ENCODE measurements around the gene MAML3.
A peak's percentile ranks its signal among the peaks of the same experiment; 100 is the strongest.

Gene MAML3

DNA sequence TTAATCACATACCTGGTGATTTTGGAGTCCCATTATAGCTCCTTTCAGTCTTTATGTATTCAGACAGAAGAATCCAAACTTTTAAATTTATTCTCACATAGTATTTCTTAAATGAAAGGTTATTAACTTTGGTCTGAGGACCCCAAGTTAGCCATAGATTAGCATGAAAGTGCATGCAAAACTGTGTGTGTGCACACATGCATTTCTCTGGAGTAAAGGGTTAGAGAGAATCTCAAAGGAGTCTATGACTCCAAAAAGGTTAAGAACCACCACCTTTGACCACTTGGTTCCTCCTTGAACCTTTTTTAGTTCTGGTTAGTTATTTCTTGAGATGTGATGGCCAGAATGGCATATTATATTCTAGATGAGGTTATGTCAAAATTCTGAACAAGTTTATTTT, 386.4 kb downstream of the MAML3 start:
- no peak for DNase-seq

- no peak for DNase-seq
Observed at GRCh38 chr4:139767168-139767567, 386.8 kb downstream of the MAML3 start.

- DNase-seq: no peak
Observed at GRCh38 chr4:139764686-139765310, 389.2 kb downstream of the MAML3 start.

DNA sequence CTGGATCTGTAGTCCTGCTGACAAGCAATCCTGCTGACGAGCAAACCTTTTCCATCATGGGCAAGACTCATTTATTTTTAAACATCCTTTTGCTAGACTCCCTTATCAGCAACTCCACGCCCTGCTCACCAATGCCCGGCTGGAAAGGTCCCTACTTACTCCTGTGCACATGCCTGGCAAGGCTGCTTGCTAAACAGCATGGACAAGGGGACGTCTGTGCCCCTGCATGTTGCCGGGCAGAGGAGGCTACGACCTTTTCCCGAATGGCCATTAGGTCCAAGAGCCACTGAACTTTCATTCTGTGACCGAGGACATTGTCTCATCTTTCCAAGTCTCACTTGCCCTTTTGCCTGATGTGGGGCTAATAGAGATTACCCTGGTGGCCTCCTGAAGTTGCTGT, 389.8 kb downstream of the MAML3 start:
- DNase-seq: no peak

GRCh38 chr4:139763672-139764071, 390.3 kb downstream of the MAML3 start:
- DNase-seq: no peak

DNA sequence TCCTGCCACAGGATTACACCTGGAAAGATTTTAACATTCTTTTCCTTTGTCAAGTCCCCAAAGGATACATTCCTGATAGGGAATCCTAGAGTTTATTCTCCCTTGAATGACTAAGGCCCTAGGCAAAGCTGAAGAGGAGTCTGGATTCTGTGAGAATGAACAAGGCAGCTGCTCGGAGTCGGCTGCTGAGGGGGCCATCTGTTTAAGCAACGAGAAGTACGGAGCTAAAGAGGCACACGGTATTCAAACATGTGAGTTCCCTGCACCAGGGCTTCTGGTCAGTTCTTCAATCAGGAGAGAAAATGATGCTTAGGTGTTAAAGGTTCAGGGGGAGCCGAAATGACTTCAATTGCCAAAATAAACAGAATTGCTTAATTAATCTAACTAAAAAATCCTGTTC, 390.8 kb downstream of the MAML3 start:
- no peak for DNase-seq

GRCh38 chr4:139762720-139763119, 391.3 kb downstream of the MAML3 start:
- no peak for DNase-seq

DNA sequence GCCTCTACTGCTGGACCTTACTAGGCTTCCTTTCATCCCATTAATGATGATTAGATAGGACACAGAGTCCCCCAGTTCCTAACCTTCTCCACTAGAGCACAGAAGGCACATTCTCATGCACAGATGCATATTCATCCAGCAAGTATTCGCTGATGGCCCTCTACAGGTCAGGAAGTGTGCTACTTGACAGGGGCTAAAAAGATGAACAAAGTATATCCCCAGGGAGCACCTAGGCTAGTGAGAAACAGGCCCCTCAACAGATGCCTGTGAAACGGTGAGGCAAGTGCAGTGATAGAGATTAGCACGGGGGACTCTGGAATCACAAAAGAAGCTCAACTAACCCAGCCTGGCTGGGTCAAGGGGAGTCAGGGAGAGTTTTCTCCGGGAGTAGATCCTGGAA, 392.5 kb downstream of the MAML3 start:
- no peak for DNase-seq

DNA sequence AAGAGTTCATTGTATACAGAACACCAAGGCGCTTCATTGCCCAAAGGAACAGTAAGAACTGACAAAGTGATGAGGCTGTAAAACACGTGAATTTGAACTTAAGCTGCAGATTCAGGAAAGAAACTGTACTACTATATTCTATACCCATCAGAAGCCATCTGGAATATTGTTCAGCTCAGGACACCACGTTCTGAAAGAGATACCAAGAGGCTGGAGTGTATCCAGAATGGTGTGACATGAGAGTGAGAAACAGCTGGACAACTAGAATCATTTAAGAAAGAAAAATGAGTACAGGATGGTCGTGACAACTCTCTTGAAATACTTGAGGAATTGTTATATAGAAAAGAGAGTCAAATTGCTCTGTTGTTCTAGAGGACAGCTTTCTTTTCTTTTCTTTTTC, 393.4 kb downstream of the MAML3 start:
- DNase-seq: no peak

DNA sequence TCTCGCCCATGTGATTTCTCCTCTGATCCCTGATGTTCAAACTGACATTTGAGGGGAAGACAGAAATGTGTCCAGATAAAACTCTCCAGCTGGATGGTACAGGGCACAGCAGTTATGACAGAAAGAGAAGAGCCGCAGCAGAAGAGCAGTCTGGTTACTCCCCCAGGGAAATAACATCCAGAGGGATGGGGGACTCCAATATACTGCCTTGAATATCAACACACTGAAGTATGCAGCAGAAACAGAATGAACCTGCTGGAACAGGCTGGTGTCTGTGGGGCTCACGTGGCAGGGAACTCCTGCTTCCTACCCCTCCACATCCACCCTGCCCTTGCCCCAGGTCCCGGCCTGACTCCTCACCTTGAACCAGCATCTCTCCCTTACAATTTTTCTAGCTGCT, 394.9 kb downstream of the MAML3 start:
- DNase-seq: no peak

GRCh38 chr4:139756391-139757180, 397.4 kb downstream of the MAML3 start:
- DNase-seq: no peak

DNA sequence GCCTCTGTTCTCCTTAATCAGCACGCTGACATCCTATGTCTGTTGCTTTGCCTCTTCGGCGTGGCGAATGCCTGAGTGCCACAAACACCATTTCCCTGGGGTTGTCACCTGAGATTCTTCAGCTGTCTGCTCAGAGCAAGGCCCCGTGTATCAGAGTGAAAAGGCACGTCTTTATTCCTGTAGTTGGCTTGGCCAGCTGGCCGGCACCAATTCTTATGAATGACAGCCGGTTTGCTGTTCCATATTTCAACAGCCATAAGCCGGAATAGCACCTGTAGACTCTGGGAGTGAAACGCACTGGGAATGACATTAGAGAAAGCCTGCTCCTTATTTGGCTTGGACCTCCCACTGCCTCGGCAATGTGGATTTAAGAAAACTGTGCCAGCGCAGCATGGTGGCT, 399.0 kb downstream of the MAML3 start:
- no peak for DNase-seq

GRCh38 chr4:139753686-139754085, 400.3 kb downstream of the MAML3 start:
- DNase-seq: no peak

DNA sequence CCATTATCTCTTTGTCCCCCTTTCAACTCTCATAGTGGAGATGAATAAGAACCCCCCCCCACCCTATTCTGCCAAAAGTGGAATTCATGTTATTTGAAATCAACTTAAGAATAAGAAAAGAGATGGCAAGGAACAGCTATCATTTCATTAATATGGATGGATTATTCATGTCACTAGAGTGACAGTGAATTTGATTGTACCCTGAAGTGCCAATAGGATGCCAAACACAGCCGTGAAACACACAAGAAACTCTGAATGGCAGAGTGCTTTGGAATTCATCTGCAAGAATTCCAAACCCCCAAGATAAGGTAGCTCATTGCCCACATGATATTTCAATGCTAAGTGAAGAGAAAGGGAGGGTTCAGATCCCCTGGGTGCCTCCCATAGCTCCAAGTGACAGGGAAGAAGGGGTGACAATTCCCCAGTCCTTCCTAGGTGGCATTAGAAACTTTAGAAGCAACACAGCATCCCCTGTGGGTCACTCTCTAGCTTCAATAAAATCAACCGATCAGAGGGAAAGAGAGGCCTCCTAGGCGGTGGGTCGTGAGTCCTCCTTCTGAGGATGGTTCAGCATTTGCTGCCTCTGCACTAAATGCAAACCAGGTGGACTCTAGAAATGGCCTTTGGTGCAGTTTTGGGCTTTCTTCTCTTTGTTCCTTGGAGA, 404.0 kb downstream of the MAML3 start:
- no peak for DNase-seq

- no peak for DNase-seq
Observed at GRCh38 chr4:139749338-139749737, 404.6 kb downstream of the MAML3 start.

DNA sequence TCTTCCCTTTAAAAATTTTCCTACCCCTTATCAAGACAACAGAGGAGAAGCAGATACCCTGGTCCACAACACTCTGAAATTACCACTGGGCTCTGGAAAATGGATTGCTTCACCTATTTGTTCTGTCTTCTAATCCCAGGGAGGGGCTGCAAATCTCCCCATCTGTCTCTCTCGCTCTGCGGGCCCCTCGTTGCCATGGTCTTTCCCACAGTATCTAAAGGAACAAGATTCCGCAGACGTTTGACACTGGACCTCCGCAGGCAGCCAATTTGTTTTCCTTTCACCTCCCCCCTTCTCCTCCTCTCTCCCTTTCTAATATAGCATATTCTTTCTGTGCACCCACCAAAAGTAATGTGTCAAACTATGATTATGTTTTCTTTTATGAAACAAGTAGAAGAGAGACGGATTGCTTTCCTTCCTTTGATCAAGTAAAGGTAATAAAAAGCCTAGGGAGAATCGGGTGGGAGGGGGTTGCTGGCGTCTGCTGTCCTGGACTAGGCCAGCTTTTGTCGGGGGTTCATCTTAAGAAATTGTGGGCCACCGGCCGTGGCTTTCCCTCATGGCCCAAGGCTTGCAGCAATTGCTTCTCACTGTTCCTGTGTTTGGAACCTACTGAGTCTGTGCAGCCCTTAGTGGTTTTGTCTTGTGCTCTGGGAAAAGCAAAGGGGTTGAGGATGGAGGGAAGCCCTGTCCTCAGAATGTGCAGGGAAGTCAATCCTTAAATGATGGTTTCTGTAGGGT, 407.4 kb downstream of the MAML3 start:
- DNase-seq: no peak

DNA sequence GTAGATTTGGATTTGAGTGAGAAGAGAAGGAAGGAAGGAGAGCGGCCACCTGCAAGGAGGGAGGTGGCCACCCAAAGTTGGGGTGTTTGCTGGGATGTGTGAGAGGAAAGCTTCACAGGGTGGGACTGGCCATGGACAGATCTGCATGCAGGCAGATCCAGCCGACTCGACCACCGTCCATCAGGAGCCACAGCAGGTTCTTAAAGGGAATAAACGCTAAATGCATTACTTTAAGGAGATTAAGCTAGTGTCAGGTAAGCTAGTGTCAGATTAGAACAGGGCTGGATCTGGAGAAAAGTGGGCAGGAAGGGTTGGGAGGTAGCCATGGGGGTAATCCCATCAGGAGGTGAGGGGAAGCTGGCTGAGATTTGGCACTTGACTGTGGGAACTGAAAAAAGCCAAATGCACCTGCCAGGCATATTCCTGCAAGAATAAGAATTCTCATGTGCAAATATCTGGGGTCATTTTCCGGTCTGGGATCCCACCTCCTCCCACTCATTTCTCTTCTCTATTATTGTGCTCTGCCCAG, 408.8 kb downstream of the MAML3 start:
- DNase-seq: no peak

- DNase-seq: no peak
Observed at GRCh38 chr4:139744232-139744631, 409.8 kb downstream of the MAML3 start.

GRCh38 chr4:139743027-139743426, 411.0 kb downstream of the MAML3 start:
- DNase-seq: no peak

DNA sequence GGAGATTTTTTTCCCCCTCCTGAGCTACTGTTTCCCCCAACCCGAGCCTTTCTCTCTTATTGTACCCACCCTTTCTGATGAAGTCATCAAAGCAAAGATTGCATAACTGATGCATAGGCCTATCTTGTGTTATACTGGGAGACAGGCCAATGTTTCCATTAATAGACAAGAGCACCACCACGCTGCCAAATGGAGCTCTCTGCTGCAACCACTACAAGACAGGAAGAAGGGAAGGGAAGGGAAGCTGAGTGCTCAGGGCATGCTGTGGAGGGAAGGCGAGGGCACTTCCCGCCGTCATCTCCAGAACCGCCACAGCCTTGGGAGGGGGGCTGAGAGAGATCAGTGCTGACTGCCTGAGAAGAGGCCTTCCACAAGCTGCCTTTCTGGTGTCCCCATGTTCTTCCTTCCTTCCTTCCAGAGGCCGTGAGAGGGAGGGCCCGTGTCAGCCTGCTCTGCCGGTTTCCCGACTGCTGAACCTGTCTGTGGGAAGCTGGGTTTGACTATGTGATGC, 413.4 kb downstream of the MAML3 start:
- DNase-seq: peak; percentile 52

DNA sequence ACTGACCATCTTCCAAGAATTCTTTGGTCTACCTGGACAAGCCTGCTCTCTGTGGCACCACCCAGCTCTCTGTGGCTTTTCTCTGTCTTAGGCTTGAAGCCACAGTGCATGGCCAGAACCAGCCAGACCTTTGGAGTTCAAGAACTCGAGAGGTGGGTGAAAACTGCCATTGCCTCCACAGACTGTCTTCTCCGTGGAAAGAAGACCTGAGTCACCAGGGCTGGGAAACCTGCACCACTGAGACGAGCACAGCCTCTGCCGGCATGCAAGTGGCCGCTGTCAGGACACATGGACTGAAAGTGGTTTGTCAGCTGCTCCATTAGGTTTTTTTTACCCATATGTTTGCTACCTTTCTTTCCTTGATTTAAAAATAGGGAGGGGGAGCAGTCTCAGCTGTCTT, 413.9 kb downstream of the MAML3 start:
- DNase-seq: no peak

GRCh38 chr4:139738846-139739613, 415.0 kb downstream of the MAML3 start:
- DNase-seq: no peak
